Amniotic stem cell (primary cell): Measurements from ENCODE around the gene BACH2.

Experiments
- DNase-seq: peaks from one replicate; lab custom pipeline; 2025; lab: John Stamatoyannopoulos, UW

The BACH2 gene

DNA sequence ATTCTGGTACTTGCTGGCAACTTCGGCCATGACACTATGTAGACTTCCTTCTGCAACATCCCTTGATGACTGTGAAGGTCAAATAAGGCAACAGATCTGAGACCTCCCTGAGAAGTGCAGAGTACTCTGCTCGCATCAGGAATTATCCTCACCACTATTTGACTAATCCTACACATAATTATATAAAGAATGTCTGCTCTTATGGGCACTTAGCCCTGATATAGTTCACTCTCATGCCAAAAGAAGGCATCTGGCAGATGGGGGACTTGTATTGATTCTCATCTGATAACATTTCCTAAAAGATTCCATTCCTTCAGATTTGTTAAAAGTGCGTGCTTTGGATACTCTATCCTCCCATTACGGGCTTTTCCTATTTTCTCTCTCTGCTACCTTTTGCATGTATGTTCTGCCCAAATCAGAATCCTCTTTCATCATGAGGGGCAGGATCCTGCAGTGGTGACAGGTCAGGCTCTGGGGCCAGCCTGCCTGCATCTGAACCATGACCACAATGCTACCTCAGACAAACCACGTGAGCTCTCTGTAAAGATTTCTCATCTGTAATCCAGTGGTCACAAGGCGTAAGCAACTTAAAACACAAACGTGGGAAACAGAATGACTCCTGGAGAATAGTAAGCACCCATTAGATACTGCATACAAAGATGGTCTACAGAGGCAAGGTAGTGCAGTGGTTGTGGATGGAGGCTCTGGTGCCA is 268.4 kb downstream of the BACH2 start:
- no peak for DNase-seq

DNA sequence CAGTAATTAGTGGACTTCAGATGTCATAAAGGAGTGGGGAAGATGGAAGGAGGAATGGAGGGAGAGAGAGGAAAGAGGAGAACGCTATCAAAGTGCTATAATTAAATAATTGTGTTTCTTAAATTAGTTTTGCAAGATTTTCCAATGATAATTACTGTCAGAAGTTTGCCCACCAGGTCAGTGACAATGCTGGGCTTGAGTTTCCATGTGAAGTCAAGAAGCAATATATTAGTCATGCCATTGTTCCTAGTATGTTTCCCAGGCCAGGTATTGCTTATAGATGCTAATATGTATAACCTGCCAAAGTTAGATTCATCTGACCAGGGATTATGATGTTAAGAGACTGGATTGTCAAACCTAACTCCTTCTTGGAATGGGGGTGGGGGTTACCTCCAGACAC is 270.4 kb downstream of the BACH2 start:
- DNase-seq = no peak

DNA sequence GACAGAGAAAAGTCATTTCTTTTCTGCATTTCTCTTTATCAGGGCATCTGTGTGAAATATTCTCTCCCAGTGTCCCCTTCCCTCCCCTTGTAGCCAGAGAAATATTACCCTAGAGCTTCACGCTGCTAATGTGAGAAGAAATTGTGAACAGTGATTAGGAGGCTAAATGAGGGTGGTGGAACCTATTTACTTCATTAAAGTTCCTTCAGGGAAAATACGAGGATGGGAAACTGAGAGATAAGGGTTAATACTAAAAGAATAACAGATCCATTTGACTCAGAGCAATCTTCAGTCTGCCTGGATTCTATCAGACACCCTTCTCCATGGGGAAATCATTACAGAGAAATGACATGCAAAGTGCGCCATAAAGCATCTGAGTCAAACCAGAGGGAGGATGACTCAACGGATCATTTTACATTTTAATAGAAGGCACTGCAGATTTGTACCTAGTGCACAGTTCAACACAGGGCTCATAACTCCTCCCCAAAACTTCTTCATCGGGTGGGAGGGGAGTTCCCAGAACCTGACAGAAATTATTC is 271.1 kb downstream of the BACH2 start:
- peak; percentile 20 for DNase-seq

DNA sequence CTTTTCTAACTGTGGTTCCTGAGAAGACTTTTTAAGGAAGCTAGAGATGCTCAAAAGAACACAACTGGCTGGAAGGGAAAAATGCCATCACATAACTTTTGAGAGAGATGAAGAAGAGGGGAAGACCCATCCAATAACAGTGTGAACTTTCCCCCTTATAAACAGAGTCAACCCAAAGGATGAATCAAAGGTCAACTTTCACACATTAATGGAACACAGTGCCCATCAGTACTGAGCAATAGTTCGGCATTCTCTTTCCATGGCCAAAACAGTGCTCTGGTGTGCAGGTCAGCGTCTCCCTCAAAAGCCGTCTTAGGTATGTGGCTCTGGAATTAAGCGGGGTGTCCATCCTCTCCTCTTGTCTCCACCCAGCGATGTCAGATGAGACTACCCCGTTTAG is 272.0 kb downstream of the BACH2 start:
- no peak for DNase-seq

DNA sequence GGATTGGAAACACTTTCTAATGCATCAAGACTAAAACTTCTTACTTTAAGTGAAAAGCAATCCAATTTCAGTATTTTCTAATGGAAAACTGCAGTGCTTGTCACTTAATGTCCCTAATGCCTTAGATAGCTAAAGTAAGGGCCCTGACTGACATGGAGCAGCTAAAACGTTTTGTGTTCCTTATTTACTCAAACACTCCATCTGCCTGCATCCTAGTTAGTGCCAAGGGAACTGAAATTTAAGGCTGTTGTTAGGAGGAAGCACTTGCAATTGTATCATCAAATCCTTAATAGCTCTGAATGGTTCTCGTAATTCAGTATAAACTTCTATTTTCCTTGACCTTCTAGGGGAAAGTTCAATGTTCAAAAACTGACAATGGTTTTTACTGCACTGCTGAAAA is 274.9 kb downstream of the BACH2 start:
- no peak for DNase-seq

DNA sequence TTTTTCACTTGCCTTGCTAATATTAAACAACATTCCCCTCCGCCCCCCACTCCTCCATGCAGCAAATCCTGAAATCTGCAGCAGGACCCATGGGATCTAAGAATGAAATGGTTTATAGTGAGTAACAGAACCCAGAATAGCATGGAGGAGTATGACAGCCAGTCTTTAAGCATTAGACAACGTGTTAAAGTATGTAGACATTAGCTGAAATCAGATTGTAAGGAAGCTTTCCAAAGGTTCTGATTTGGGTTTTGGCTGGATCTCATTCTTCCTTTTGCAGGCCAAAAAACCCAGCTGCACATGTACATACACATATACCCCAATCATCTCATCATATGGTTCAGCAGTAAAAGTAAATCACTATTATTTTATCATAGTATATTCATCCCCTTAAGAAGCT is 275.9 kb downstream of the BACH2 start:
- DNase-seq = no peak

DNA sequence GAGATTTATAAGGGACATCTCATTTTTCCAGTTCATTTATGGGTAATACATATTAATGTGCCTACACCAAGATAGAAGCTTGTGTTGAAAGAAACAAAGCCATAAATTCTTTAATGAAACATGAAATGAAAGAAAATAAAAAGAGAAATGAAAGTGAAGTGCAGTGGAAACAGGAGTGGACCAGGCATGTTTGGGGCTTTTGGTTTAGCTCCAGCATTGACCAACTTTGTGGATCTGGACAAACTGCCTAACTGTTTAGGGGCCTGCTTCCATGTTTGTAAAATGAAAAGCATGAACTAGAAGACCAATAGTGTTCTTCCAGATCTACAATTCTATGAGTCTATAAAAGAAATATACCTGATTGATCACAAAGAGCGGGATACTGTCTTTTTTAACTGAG is 277.4 kb downstream of the BACH2 start:
- DNase-seq = no peak

DNA sequence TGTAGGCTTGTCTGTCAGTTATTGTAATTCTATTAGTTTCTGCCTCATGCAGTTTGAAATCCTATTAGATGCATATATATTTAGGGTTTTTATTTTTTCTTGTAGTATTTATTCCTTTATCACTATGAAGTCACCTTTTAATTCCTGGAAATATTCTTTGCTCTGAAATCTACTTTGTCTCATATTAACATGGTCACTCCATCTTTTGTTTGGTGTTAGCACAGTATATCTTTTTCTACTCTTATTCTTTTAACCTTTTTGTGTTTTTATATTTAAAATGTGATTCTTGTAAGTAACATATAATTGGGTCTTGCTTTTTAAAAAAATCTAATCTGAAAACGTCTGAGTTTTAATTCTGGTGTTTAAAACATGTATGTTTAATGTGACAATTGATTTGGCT is 280.8 kb downstream of the BACH2 start:
- DNase-seq = no peak

DNA sequence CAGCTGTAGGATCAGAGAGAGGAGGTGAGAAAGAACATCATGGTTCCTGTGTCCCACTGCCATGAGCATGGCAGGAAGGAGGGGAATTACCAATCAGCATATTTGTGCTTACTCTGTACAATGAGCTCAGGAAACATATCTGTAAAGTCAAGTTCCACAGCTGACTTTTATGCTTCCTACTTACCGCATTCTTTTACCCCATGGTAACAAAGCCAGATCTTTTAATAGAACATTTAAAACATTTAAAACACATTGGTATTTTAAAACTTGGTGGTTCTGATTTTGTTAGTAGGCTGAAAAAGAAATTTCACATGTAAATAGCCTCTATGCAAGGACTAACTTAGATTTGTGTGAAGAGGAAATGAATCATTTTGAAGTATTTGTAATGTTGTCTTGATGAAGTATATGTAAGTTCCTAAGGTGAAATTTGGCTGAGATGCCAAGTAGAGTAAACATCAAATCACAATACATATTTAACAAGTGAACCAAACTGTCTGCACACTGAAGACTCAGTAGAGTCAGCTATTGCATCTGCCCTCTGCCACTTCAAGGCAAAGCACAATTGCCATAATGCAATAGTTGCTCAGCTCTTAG is 287.6 kb downstream of the BACH2 start:
- DNase-seq = no peak

DNA sequence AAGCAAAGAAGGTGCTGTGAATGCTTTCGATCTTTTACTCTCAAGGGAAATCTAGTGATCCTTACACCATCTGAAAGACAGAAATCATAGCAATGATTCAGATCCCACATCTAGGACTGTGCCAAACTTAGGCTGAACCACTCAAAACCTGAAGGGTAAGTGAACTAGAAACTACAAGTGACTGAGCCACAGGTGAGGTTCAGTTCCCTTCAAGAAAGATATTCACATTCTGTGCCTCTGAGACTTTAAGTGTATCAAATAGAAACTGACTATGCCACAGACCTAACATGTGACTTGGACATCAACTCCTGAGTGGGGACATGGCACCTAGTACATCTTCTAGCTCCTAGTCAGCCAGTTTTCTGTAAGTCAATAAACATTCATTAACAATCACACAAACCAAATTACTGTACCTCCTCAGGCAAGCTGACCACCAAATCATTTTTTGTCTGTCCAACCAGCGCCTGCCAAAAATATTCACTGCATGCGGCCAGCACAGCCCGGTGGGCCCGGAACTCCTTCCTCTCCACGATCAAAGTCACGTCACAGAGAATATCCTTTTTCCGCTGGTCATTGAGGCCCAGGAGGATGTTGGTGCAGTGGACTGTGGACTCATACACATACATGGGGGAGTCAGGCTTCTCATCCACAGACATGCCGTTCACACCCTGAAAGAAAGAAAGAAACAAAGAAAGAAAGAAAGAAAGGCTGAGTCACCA is 288.3 kb downstream of the BACH2 start:
- no peak for DNase-seq

DNA sequence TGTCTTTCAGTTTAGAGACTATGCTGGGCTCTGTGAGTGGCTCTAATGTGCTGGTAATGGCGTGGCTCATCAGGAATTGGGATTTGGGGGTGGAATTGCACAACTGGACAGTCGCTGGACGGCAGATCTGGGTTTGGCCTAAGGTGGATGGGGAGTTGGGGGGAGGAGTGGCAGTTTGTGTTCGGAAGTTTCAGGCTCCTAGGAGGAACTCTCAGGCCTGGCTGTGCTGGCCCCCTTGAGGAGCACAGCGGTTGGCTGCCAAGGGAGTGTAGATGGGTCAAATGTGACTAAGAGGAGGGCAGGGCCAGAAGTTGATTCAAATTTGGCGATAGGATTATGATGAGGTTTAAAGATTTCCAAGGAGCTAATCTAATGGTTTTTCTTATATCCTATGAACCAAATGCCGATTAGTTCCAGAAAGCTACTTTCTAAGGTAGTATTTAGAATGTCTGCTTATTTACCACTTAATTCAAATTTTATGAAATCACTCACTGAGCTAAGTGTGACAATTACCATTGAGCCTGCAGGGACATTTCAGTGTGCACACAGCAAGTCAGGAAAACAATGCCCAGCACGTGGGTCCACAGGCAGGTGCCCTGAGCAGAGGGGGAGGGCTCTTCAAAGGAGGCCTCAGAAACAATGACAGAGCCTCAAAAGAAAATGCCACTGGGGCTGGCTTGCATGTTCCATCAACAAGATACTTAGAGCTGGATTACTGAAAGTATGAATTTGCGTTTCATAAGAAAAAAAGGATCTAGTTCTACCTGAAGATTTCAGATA is 291.4 kb downstream of the BACH2 start:
- no peak for DNase-seq

DNA sequence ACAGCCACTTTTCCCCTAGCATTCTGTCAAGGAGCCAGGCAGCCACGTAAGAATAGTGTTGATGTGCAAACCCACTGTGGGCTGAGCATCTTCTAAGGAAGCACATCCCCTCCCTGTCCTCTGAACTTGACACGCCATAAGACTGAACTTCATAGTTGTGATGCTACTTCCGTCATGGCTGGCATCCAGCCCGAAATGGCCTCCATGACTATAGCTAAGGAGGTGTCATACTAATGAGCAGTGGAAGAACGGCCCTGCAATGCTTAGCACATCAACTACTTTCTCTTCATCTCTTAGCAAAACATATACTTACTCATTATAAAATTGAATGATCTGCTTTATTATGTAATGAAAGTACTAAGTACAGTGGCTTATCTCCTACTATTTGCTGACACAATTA is 292.1 kb downstream of the BACH2 start:
- DNase-seq = no peak

DNA sequence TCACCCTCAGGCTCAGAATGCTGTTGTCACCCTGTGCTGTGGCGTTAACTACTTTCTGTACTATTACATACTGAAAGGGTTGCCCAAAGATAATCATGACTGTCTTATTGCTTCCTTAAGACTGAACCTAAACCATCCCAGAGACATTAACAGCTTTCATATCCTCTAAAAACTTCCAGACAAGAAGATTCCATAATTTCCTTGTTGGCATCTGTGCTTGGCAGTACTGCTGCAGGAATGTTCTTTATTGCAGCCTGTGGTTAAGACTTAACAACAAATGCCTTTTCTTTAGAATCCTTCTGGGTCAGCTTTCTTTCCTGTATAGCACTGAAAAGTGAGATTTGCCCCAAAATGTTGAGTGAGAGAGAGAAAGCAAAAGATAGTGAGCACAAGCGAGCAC is 292.7 kb downstream of the BACH2 start:
- no peak for DNase-seq

DNA sequence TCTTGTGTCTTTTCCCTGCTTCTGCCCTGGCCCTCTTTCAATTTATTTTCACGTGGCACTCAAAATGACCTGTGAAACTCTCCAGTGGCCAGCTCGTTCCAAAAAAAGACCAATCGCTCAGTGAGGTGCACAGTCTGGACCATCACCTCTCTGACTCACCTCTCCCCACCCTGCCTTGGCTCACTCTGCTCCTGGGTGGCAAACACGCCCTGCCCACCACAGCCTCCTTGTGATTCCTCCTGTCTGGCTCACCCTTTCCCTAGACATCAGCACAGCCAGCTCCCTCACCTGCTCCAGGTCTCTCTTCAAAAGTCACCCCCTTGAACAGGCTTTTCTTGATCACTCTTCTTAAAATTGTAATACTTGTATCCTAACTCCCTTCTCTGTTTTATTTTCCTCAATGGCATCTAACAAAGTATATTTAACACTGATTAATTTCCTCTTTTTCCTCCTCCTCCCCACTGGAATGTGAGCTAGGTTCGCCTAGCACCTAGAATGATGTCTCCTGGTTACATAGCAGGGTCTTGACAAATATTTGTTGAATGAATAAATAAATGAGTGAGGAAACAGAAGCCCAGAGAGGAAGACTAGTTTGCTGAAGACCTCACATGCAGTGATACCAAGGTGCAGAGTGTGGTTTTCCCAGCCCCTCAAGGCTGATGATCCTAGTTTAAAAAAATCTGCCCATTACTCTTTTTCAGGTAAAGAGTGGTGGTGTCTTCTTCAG is 293.4 kb downstream of the BACH2 start:
- DNase-seq = no peak

DNA sequence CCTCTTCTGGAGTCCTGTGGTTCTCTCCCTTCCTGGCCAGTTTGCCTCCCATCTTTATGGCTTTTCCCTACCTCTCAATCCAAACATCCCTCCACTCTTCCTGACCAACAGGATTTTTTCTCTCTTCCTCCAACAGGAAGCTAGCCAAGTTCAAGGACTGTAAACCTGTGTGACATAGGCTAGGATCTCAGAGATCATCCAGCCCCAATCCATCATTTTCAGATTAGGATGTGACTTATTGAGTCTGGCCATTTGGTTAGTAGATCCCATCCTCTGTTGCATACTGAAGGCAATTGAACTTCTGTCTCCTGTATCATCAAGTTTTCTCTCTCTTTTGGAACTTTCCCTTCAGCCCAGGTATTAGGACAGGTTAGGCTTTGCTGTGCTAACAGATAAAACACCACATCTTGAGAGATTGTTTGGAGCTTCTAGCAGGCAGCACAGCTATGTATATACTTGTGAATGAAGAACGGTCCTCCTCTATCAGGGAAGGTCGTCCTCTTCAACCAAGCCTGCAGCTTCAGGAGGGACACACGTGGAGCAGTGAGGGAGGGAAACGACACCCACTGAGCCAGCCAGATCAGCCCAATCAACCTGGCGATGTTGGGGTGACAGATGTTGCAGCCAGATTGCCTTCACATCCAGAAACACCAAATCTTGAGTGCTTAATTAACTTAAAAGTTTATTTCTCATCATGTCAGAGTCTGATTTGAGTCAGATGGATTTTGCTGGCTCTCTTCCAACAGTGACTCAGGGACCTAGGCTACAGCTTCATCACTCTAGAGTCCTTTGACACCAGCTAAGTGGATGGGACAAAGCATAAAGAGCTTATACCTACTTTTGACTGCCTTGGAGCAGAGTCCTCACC is 295.5 kb downstream of the BACH2 start:
- no peak for DNase-seq

DNA sequence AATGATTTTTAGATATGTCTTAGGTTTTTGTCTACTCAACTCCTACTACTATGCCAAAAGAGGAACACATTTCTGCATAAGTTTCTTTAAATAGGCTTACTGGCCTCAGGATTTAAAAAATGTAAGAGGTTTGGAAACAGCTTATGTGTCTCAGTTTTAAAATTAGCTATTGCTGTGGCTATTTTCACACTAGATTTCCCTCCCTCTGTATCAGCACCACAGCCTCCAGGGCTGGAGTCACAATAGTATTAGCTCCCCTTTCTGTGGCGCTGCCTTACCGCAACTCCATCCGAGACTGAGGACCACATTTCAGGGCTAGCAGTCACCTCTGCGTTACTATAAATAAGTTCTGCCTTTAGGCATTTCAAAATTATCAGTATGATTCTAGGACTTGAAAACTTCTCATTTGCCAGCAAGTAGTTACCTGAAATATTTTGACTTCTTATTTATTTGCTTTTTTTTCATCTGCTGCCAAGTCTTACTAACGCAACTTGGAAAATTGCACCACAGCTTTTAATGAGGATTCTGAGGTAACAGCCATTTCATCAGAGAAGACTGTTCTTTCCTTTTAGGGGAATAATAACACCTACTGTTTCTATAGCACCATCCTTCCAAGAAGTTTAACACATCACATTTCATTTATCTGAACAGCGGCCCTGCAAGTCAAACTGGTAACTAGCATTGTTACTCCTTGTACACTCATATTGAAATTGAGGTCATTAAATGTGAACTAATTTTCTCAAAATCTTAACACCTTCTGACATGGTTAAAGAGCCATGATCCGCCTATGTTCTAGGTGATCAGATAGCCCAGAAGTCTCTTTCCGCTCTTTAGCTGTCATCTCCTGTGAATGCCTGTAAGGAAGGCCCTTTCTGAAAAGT is 296.5 kb downstream of the BACH2 start:
- no peak for DNase-seq

DNA sequence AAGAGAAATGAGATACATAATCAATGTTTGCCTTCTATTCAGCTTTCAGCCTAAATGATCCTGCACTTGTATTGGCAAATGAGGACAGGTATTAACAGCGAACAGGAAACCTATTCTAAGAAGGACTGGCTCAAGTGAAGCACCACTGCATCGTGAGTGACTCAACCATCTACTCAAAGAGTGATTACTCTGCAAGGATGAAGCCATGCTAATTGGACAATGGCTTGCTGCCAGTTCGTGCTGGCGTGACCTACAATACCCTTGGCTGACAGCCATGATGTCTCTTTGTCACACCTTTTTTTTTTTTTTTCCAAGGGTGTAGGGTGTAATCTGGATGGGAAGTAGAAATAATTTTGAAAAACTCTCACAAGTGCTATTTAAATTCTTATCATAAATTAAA is 297.5 kb downstream of the BACH2 start:
- no peak for DNase-seq

DNA sequence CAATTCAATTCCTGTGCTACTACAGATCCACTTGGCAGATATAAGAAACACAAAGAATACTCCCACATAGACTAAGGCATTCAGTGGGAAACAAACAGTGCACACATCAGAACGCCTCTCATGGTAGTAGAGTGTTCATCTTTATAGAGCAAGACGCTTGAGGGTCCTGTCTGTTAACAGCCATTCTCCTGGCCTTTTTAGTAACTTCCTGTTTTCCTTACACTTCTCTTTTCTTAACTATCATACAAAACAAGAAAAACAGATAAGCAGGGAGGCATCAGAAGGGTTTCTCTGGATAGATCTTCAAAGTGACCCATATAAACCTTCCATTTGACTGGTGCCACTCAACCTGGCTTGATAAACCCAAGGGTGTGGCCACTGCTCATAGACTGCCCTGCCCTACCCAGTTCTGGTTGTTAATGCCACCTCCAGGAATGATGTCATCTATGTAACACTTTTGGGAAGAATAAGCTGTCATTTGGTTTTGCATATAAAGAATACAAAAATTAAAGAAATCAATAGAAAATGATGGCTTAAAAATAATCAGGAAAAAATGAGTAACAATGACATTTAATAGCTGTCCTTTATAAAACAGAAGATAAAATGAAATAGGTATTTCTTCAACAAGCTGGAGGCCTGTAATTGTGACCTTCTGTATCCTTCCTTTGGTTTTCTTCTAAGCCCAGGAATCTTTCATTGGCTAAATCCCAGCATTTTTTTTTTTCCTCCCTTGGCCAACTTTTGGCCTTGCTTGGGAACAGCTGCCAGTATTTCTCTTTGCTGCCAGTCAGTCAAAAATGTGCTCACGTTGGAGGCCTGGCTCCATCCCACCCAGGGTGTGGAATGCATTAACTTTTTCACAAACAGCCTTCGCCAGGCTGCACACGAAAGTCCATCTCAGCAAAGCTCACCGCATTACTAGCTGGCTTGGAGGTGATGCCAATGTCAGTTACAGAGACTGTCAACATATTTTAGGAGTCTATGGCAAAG is 298.9 kb downstream of the BACH2 start:
- no peak for DNase-seq

DNA sequence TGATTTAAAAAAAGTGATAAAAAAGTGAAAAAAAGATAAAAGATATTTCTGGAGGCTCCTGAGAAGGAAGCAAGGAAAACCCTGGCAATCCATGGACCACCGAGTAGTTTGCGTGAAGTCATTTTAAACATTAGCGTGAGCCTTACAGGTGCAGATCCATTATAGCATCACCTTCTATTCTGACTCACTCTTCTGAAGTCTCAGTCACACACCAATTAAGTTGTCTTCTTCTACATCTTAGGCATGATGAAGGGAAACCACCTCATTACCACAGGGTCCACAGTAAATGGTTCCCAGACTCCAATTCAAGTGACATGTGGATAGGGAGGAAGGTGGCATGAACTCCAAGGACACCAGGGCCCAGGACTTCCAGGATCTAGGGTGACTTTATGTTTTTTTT is 303.2 kb downstream of the BACH2 start:
- no peak for DNase-seq
